Stimulated activated CD4-positive, alpha-beta T cell treated with anti-CD3 and anti-CD28 coated beads, Interleukin-4, amount 100 ng/mL, for 24 hours (primary cell): ENCODE data around the gene ANAPC16.
A peak's percentile ranks its signal among the peaks of the same experiment; 100 is the strongest.
"Not testable (repeated sequence)": the region's sequence is repeated elsewhere in the genome, so short reads cannot be mapped to it uniquely, and the experiment has no call there.

Source experiments
- DNase-seq: peaks from one replicate; pipeline ENCODE4 v3.0.0-alpha.2; 2020

The ANAPC16 gene

DNA sequence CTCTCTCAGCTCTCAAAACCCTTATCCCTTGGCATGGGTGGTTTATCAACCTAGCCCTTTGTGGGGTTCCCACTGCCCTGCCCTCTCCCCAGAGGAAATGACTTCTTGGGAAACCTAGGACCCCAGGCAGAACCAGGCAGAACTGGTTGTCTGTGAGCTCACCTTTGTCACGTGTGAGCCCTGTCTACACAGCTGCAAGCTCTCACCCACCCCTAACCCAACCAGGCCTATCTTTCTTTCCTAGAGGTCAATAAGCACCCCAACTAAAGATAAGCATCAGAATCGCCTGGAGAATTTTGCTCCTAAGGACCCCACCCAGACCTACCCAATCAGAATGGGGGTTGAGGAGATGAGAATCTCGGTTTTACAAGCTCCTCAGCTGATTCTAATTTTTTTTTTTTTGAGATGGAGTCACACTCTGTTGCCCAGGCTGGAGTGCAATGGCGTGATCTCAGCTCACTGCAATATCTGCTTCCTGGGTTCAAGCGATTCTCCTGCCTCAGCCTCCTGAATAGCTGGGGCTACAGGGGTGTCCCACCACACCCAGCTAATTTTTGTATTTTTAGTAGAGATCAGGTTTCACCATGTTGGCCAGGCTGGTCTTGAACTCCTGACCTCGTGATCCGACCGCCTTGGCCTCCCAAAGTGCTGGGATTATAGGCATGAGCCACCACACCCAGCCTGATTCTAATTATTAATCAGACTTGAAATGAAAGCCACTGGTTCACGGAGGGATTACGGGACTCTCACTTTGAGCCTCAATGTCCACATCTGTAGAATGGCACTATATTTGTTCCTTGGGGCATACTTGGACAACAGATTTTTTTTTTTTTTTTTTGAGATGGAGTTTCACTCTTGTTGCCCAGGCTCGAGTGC lies 50.4 kb downstream of the ANAPC16 start:
- no peak for DNase-seq

DNA sequence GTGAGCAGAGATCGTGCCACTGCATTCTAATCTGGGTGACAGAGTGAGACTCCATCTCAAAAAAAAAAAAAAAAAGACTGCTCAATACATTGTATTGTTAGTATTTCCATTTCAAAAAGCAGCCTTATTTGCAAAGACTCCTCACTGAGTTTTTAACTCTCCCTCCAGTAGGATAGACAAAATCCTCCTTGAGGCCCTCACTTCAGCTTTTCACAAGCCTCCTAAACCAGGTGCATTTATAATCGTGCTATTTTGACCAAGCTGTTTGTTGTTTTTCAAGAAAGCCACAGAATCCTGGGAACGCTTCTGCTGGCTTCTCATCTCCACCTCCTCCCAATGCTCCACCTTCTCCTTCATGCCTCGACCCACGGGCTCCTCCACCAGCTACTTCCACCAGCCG lies 51.6 kb downstream of the ANAPC16 start:
- no peak for DNase-seq

DNA sequence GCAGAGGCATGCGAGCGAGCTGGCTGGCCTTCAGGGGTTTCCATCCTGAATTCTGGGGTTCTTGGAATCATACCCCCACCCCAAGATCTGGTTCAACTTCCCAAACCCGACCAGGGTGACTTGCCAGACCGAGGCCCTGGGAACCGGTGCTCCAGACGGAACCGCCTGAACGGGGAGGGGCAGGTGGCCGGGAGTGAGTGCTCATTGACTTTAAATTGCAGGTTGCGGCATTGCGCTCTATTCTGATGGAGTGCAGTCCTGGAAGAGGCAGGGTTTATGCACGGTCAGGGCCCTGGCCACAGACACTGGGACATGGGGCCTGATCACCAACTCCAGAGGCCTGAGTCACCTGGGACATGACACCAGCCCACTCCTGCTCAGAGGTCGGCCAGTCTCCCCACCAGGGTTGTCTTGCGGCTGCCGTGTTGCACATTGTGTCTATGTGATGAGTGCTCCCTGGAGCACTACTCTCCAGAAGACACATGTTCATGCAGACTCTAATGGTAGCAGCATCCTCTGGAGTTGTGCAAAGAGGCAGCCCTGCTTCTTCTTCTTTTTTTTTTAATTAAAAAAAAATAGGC lies 52.1 kb downstream of the ANAPC16 start:
- DNase-seq, result no peak

DNA sequence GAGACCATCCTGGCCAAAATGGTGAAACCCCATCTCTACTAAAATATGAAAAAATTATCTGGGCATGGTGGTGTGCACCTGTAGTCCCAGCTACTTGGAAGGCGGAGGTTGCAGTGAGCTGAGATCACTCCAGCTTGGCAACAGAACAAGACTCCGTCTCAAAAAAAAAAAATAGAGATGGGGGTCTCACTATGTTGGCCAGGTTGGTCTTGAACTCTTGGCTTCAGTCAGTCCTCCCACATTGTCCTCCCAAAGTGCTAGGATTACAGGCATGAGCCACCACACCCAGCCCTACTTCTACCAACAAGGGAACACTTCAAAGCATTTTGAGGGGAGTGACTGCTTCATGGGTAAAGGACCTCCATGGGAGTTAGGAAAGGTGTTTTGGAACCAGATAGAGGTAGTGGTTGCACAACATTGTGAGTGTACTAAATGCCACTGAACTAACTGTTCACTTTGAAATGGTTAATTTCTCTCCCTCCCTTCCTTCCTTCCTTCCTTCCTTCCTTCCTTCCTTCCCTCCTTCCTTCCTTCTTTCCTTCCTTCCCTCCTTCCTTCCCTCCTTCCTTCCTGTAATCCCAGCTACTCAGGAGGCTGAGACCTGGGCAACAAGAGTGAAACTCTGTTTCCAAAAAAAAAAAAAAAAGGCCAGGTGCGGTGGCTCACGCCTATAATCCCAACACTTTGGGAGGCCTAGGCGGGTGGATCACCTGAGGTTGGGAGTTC lies 52.8 kb downstream of the ANAPC16 start:
- not testable (repeated sequence) for DNase-seq

DNA sequence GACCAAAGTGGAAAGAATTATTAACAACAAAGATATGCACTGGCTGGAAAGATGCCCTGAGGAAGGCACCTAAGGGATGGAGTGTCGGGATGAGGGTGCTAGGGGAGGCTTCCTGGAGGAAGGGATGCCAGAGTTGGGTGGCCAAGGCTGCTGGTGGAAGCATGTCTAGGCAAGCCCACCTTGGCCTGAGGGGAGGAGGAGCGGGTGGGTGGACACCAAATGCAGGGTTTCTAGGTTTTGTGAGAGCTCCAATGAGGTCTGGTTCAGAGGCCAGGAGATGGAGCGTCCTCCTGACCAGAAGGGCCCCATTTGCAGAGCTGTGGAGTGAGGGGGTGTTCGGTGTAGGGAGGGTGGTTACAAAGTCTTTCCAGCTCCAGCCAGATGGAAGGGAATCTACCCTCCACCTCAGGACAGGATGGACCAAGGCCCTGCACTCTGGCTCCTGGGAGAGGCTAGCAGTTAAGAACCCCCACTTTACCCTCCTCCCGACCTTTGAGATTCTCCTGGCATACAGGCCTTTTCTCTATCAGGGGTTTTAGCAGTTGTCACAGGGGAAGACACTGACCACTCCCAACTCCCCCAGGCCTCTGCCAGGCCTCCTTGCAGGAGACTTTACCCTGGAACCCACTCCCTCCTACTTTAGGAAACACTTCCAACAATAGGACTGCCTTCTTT lies 54.9 kb downstream of the ANAPC16 start:
- no peak for DNase-seq

DNA sequence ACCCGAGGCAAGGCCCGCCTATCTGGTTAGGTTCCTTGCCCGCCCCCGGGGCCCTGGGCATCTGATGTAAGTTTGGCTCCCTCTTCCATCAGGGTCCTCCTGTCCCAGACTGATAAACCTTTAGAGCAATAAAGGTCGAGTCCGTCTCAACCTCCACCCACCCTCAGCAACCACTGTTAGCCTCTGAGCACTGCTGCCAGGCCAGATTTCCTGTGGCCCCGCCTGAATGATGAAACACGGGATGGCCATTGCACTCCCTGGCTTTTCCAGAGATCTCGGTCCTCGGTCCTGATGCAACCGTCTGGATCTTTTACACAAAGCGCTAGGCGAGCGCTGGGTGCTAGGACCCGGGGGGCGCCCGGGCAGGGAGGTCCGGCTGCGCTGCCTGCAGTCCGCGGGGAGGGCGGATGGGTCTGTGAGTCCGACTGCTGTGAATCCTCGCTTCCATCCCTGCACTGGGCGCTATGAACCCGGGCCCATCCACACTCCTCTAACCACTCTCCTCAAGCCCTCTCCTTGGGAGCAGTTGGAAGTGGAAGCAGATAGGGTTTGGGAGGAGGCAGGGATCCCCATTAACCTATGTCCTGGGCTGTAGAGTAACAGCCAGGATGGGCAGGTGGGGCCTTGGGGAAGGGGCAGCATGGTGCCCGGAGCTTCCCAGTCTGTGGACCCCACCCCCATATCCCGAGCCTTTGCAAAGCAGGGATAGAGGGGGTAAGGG lies 57.0 kb downstream of the ANAPC16 start:
- DNase-seq, result no peak

DNA sequence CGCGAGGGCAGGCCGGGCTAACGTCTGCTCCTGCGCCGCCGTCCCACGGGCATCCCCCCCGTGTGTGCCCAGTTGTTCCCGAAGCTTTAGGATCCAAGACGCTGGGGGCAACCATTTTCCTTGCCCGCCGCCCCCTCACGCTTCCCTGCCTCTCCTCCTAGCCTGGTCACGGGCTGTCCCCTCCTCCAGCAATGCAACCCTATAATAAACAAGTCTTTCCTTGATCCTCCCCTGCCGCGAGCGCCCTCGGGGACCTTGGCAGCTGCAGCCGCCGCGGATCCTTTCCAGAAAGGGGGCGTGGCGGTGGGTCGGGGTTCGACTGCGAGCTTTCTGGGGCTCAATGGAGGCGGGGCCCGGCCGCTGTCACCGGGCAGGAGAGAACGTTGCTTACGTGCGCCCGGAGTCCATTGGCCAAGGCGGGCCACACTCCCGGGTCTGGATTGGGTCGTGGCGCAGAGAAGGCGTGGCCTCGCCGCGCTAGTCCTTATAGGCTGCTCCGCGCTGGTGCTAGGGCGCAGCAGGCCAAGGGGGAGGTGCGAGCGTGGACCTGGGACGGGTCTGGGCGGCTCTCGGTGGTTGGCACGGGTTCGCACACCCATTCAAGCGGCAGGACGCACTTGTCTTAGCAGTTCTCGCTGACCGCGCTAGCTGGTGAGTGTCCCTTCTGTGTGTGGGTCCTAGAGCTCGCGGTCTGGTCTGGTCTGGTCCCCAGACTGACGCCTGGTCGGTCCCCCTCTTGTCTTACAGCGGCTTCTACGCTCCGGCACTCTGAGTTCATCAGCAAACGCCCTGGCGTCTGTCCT lies 57.8 kb downstream of the ANAPC16 start, which contains the start of gene DDIT4:
Gene DDIT4 (plus strand): TSS at position 515 of the 803 bp plus-strand sequence. CDS start 293 bp downstream, outside the sequence.
- DNase-seq, result peak; percentile 98

DNA sequence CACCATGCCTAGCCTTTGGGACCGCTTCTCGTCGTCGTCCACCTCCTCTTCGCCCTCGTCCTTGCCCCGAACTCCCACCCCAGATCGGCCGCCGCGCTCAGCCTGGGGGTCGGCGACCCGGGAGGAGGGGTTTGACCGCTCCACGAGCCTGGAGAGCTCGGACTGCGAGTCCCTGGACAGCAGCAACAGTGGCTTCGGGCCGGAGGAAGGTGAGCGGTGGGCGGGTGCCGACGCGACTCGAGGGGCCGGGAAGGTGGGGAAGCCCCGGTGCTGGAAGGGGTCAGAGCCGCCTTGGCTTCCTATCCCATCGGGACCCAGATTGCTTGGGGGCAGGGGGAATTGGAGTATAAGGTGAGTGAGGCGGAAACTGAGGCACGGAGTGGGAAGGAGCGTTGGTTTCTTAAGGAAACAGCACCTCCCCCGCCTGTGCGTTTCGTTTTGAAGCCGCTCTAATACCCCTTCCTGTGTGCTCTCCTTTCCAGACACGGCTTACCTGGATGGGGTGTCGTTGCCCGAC lies 58.5 kb downstream of the ANAPC16 start:
- DNase-seq, result no peak

DNA sequence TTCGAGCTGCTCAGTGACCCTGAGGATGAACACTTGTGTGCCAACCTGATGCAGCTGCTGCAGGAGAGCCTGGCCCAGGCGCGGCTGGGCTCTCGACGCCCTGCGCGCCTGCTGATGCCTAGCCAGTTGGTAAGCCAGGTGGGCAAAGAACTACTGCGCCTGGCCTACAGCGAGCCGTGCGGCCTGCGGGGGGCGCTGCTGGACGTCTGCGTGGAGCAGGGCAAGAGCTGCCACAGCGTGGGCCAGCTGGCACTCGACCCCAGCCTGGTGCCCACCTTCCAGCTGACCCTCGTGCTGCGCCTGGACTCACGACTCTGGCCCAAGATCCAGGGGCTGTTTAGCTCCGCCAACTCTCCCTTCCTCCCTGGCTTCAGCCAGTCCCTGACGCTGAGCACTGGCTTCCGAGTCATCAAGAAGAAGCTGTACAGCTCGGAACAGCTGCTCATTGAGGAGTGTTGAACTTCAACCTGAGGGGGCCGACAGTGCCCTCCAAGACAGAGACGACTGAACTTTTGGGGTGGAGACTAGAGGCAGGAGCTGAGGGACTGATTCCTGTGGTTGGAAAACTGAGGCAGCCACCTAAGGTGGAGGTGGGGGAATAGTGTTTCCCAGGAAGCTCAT lies 59.0 kb downstream of the ANAPC16 start:
- peak; percentile 76 for DNase-seq

DNA sequence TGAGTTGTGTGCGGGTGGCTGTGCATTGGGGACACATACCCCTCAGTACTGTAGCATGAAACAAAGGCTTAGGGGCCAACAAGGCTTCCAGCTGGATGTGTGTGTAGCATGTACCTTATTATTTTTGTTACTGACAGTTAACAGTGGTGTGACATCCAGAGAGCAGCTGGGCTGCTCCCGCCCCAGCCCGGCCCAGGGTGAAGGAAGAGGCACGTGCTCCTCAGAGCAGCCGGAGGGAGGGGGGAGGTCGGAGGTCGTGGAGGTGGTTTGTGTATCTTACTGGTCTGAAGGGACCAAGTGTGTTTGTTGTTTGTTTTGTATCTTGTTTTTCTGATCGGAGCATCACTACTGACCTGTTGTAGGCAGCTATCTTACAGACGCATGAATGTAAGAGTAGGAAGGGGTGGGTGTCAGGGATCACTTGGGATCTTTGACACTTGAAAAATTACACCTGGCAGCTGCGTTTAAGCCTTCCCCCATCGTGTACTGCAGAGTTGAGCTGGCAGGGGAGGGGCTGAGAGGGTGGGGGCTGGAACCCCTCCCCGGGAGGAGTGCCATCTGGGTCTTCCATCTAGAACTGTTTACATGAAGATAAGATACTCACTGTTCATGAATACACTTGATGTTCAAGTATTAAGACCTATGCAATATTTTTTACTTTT lies 59.7 kb downstream of the ANAPC16 start:
- no peak for DNase-seq

DNA sequence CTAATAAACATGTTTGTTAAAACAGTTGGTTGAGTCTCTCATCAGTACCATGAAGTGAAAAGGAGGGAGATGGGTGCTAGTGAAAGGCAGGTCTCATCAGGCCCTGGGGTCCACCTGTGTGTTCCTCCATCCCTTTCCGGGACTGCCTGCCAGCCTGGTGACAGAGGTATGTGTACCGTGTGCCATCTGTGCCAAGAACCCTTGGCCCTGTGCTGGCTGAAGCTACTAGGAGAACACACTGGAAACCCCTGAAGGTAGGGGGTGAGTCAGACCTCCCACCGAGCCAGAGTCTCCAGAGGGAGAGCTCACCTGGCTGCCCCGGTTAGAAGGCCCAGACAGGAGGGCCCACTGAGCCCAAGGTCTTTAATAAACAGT lies 60.2 kb downstream of the ANAPC16 start:
- DNase-seq, result no peak

DNA sequence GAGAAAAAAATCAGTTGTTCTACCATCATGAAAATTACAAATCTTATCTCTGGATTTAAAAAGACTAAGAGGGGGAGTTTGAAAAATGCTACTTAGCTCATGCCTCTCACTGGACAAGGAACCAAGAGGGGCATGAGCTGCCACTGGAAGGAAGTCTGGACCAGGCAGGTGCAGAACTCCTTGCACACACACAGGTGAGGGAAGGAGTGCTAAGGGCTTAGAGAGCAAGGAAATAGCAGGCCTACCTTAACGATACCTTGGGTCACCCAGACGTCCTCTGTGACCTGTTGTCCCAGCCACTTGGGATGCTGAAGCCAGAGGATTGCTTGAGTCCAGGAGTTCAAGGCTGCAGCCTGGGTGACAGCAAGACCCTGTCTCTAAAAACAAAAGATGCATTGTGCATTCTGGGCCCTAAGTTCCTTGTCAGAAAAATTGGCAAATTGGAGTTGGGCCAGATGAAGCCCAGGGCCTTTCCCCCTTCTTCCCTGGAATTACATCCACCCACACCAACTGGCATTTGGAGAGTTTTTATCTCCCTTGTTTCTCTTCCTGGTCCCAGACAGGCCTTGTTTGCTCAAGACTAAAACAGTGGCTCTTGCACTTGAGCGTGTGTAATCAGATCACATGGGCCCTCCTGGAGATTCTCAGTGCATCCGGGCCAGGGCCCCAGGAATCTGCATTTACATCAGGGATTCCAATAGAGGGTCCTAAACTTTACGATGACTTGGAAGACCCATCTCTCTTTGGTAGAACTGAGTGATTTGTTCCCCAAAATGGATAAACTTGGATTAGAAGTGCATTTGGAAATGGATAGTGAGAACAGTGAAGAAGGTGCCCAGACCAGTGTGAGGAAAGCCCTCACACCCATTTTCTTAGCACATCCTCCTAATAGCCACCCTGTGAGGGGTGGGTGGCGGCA lies 60.9 kb downstream of the ANAPC16 start:
- DNase-seq, result no peak

DNA sequence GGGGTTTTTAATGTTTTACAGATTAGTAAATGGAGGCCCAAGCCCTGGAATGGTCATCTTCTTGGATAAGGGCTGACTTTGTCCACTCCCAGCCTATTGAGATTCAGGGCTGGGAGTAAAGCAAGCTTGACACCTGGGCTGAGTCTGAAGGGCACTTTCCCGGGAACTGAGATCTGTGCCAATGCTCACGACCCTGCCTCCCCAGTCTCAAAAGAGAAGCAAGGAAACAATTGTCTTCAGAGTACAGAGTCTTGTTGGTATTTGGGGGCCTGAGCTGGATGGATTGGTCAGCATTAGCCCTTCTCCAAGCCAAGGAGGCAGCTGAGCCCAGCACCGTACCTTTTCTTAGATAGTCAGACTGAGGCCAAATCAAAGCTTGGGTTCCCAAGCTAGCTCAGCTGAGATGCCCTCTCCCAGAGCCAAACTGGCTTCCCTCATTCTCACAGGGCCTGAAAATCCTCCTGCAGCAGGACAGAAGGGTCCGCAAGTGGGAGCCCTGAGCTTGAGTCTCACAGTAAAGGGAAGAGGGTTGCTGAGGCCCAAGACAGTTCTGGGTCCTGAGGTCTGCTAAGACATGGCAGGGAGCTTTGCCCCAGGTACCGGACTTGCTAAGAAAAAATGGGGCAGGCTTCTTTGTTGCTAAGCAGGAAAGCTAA lies 61.7 kb downstream of the ANAPC16 start:
- no peak for DNase-seq

DNA sequence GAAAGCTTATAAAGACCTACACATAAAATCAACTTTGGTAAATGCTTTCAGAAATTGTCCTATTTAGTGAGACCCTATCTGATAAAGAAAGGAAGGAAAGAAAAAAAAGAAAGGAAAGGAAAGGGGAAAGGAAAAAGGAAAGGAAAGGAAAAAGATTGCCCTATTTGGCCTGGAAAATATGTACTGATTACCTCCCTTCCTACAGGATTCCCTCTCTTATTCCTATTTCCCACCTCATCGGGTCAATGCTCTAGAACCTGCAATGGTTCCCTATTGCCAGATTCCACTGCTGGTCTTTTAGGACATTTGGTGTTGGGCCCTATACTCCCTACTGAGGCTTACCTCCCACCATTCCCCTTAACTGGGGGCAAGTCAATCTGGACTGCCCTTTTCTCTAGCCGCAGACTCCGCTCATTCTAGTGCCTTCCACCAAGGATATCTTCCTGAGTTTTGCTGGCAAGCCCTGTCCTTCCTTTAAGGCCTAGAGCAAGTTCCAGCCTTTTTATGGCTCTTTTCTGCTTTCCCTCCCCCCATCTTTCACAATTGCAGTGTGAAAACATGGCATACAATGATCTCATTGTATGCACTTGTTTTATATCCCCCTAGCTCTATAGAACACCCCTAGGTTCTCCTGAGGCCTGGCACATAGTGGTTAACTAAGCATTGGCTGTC lies 62.3 kb downstream of the ANAPC16 start:
- DNase-seq, result no peak

DNA sequence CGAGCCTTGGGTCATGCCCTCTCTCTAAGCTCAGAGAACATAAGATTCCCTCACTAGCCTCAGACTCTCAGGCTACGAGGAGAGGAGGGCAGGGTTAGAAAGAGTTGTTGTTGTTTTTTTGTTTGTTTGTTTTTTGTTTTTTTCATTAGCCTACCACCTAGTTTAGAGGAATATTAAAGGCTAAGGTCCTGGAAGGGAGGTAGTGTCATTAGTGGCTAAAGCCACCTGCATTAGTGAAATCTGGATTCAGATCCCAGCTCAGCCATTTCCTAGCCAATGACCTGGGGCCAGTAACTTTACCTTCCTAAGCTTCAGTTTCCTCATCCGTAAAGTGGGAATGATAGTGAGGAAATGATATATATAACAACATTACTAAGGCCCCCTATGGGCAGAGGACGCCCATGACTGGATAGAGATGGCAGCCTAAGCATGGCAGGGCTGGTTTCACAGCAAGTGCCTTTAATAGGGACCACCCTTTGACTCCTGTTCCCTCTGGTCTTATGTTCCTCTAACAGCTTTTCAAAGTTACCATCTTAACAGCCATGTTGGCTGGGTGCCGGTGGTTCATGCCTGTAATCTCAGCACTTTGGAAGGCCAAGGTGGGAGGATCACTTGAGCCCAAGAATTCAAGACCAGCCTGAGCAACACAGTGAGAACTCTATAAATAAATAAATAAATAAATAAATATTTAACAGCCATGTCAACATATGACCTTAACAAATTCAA lies 63.0 kb downstream of the ANAPC16 start:
- DNase-seq, result no peak

DNA sequence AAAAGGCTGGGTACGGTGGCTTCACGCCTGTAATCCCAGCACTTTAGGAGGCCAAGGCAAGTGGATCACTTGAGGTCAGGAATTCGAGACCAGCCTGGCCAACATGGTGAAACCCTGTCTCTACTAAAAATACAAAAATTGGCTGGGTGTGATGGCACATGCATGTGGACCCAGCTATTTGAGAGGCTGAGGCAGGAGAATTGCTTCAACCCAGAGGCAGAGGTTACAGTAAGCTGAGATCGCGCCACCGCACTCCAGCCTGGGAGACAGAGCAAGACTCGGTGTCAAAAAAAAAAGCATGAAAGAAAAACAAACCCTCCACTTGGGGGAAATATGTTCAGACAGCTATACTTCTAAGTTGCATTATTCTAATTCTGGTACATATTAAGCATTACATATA lies 63.8 kb downstream of the ANAPC16 start:
- DNase-seq, result not testable (repeated sequence)

DNA sequence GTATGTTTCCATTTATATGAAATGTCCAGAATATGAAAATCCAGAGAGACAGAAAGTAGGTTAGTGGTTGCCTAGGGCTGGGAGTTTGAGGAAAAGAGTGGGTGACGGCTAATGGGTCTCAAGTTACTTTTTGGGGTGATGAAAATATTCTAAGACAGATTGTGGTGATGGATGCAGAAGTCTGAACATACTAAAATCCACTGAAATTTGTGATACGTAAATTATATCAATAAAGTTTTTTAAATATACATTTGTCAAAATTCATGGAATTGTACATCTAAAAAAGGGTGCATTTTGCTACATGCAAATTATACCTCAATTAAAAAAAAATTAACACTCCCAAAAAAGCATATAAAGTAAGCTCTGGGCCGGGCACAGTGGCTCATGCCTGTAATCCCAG lies 67.3 kb downstream of the ANAPC16 start:
- DNase-seq, result no peak
